SK-N-SH (cell line): ENCODE data around the gene LRRK2.

ENCODE experiments used
- CTCF ChIP-seq: fragments of 200-600 bp; sonication (generic); IDR thresholded peaks from 2 replicates; pipeline ENCODE4 v1.6.1; 2017; ENCODE audit warnings: antibody characterized with exemption, mild to moderate bottlenecking, moderate library complexity
- EP300 ChIP-seq, 2 experiments: IDR thresholded peaks; 2 replicates each; pipeline versions ENCODE4 v1.4.0 to v1.6.1; 2012; ENCODE audit warnings: borderline replicate concordance in 1 of 2, low read depth in 1 of 2, low read length in 1 of 2
- GABPA ChIP-seq: IDR thresholded peaks from 2 replicates; pipeline ENCODE4 v1.4.0; 2012; ENCODE audit warnings: low read depth, mild to moderate bottlenecking
- RFX5 ChIP-seq: IDR thresholded peaks from 2 replicates; pipeline ENCODE4 v1.6.1; 2012; ENCODE audit warnings: mild to moderate bottlenecking, improper control_type of control experiment, low read length
- SMC3 ChIP-seq: IDR thresholded peaks from 2 replicates; pipeline ENCODE4 v1.6.1; 2012; ENCODE audit warnings: low read depth, low read length, improper control_type of control experiment
- TAF1 ChIP-seq: IDR thresholded peaks from 2 replicates; pipeline ENCODE4 v1.6.1; 2012; ENCODE audit warnings: low read depth, mild to moderate bottlenecking, low read length, moderate library complexity, borderline replicate concordance
- TEAD4 ChIP-seq: IDR thresholded peaks from 2 replicates; pipeline ENCODE4 v1.4.0; 2012; ENCODE audit warnings: mild to moderate bottlenecking, borderline replicate concordance; ENCODE audit not compliant: insufficient read depth
- ZBTB33 ChIP-seq: IDR thresholded peaks from 2 replicates; pipeline ENCODE4 v1.4.0; 2012; ENCODE audit warnings: low read depth, borderline replicate concordance

- TF ChIP-seq RFX5: no peak
- TF ChIP-seq ZBTB33: no peak
- no peak for TF ChIP-seq CTCF
- TF ChIP-seq TEAD4: no peak
- TF ChIP-seq EP300 (IDR thresholded peaks at IDR 0.05; ENCODE audit: borderline replicate concordance in 1 of 2, low read depth in 1 of 2, low read length in 1 of 2): peak in 1 of 2 experiments; percentile 92; a peak in 2 of 4 replicates
- TF ChIP-seq TAF1: no peak
- TF ChIP-seq GABPA: no peak
- TF ChIP-seq SMC3: no peak
Observed at GRCh38 chr12:40238266-40238902, 13.6 kb downstream of the LRRK2 start.
